ENCODE data around the gene SUPV3L1.
"Not testable (repeated sequence)": the region's sequence is repeated elsewhere in the genome, so short reads cannot be mapped to it uniquely, and the experiment has no call there.

Gene SUPV3L1

DNA sequence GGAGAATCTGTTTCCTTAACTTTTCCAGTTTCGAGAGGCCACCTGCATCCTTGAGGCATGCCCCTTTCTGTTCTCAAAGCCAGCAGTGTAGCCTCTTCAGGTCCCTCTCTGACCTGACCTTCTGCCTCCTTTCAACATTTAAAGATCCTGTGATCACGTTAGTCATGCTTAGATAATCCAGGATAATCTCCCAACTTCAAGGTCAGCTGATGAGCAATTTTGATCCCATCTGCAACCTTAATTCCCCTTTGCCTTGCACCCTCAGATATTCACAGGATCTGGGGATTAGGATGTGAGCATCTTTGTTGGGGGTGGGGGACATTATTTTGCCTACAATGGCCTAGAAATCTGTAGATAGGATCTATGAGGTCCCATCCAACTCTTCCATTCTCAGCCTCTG lies 48.1 kb downstream of the SUPV3L1 start:
- DNase-seq: no peak

DNA sequence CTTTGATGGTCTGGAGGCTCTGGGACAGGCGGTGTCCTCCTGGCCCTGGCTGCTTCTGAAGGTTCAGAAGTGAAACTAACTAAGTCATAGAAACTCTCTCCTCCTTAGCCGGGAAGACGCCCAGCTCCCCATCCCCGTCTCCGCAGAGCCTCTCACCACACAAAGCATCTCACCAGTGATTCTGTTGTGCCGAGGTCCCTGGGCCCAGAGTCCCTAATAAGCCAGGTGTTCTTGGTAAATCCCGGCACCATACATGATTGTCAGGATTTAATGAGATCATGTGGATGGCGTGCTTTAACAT lies 49.5 kb downstream of the SUPV3L1 start:
- no peak for DNase-seq

DNA sequence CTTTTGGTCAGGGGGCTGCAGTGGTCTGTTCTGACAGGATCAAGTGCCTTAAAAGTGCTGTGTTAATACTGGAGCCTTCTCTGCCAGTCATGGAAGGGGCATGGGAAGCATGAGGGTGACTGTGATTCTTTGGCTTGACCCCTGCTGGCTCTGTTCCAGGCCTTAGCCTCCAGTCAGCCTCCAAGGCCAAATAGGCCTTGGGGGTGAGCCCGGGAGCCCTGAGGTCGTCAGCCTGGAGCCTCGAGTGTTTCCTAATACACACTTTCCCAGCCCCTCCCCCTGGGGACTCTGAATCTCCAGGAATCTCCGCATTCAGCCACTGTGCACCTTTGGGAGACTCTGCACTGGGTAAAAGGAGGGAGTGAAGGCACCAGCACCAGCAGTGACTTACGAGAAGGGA lies 50.1 kb downstream of the SUPV3L1 start:
- no peak for DNase-seq

GRCh38 chr10:69232252-69232651 lies 52.2 kb downstream of the SUPV3L1 start:
- no peak for DNase-seq

- no peak for DNase-seq
These were observed 52.9 kb downstream of the SUPV3L1 start for GRCh38 chr10:69232736-69233480.

DNA sequence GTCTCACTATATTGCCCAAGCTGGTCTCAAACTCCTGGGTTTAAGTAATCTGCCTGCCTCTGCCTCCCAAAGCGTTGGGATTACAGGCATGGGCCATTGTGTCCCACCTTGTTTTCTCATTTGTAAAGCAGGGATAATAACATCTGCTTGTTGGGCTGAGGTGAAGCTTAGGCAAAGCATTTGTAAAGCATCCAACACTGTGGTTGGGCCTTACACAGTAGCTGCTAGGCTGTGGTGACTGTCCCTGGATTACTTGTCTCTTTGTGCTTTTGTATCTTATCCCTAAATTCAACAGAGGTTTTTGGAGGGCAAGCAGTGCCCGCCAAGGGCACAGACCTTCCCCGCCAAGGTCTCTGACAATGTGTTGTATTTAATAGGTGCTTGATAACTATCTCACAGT lies 54.4 kb downstream of the SUPV3L1 start:
- DNase-seq: no peak

GRCh38 chr10:69237528-69238159 lies 57.6 kb downstream of the SUPV3L1 start:
- DNase-seq: peak in 57 of 58 donors; percentile 12 to 95 (median 73)

DNA sequence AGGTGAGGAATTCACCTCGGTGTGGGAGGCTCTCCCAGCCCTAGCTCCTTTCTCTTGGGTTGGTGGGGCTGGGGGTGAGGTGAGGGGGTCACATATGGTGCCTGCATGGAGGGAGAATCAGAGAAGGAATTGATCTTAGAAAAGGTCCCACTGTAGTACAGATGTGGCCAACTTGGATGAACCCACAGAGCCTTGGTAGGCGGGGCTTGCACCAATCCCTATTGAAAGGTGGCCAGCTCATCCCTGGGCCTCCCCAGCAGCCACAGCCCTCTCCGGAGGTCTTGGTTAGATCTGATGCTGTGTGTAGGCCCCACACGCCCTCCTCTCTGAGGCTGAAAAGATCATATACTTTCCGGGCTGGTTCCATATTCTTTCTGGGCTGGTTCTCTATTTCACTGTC lies 59.1 kb downstream of the SUPV3L1 start:
- DNase-seq: no peak

- no peak for DNase-seq
These were observed 59.9 kb downstream of the SUPV3L1 start for GRCh38 chr10:69239816-69240434.

- no peak for DNase-seq
These were observed 60.4 kb downstream of the SUPV3L1 start for GRCh38 chr10:69240455-69240854.

DNA sequence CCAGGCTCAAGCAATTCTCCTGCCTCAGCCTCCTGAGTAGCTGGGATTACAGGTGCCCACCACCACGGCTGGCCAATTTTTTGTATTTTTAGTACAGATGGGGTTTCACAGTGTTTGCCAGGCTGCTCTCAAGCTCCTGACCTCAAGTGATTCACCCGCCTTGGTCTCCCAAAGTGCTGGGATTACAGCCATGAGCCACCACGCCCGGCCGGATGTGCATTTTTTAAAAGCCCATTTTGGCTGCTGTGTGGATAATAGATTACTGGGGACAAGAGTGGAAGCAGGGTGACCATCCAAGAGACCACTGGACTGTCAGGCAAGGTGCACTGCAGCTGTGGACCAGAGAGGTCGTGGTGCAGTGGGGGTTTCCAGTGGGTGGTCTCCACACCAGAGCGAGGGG lies 61.5 kb downstream of the SUPV3L1 start:
- no peak for DNase-seq

DNA sequence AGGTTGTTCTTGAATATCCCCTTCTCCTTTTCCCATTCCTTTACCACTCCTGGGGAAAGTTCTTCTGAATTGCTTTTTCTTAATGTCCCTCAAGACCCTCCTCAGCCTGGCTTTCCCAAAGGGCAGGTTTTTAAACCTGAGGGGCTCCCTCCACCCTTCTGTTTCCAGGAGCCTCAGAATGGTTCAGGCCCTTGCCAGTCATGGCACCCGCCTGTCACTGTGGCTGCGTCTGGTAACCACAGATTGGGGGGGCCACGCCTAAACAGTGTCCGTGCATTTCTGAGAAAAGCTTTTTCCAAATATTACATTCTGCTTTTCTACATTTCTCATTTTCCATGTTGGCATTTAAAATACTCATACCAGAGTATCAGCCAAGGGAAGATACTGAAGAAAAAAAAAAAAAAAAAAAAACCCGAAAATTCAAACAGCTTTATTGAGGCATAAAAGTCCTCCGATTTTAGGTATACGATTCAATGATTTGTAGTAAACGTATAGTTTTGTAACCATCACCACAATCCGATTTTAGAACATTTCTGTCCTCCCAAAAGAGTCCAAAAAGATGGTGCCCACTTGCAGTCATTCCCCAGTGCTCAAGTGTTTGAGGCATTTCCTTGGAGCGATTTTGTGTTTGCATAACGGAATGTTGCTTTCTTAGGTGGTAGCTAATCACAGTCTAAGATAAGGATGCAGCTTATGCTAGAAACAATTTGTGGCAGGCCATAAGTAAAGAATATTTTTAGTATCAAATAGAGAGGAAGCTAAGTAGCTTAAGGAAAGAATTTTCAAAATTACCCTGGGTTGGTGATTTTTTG lies 62.2 kb downstream of the SUPV3L1 start:
- no peak for DNase-seq

- DNase-seq: peak; percentile 9 to 90 (median 66)
These were observed 62.8 kb downstream of the SUPV3L1 start for GRCh38 chr10:69242852-69243212.

- no peak for DNase-seq
These were observed 63.8 kb downstream of the SUPV3L1 start for GRCh38 chr10:69243817-69244216.

DNA sequence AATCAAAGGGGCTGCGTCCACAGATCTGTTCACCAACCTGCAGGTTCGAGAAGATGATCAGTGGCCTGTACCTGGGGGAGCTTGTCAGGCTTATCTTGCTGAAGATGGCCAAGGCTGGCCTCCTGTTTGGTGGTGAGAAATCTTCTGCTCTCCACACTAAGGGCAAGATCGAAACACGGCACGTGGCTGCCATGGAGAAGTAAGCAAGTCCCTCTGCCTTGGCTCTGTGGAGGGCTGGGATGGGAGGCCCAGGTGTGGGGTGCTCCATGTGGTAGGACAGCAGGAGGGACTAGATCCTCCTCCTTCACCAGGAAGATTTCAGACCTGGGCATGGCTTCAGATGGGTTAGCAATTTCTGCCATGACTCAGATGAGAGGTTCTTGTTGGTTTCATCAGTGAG lies 66.0 kb downstream of the SUPV3L1 start:
- DNase-seq: no peak

GRCh38 chr10:69246581-69247312 lies 66.7 kb downstream of the SUPV3L1 start:
- no peak for DNase-seq

DNA sequence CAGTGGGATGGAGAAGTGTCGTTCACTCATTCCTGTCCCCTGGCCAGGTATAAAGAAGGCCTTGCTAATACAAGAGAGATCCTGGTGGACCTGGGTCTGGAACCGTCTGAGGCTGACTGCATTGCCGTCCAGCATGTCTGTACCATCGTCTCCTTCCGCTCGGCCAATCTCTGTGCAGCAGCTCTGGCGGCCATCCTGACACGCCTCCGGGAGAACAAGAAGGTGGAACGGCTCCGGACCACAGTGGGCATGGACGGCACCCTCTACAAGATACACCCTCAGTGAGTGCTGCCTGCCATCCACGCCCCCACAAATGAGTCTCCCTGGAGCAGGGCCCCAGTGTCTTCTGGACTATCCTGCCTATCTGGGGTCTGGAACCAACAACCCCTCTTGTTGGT lies 67.3 kb downstream of the SUPV3L1 start:
- DNase-seq: no peak

GRCh38 chr10:69248117-69248730 lies 68.2 kb downstream of the SUPV3L1 start:
- DNase-seq: no peak

GRCh38 chr10:69250041-69250440 lies 70.0 kb downstream of the SUPV3L1 start:
- no peak for DNase-seq

DNA sequence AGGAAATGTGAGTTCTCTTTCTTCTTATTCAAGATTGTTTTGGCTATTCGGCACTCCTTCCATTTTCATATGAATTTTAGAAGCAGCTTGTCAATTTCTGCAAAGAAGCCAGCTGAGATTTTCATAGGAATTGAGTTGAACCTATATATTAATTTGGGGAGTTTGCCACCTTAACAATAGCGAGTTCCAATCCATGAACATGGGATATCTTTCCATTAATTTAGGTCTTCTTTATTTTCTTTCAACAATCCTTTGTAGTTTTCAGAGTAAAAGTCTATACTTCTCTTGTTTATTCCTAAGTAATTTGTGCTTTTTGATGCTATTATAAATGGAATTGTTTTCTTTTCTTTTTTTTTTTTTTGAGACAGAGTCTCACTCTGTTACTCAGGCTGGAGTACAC lies 71.4 kb downstream of the SUPV3L1 start:
- DNase-seq: not testable (repeated sequence)

- DNase-seq: no peak
These were observed 73.1 kb downstream of the SUPV3L1 start for GRCh38 chr10:69253171-69253570.
